Measurements from ENCODE around the gene FEZF2.

Gene FEZF2

GRCh38 chr3:62392626-62393292 lies 19.4 kb upstream of the FEZF2 start:
- Histone ChIP-seq H3K4me3 (ENCODE audit: low read length in 2 of 2) (no peak overlapping the region), H3K27me3 (ENCODE audit: control insufficient read depth in 1 of 2, insufficient read depth in 2 of 2, low read length in 2 of 2) (no peaks in the 10 kb centered on the region), H3K27ac (ENCODE audit: low read length) (no peak overlapping the region), H3K9me3 (ENCODE audit: control insufficient read depth in 2 of 2, low read length in 2 of 2) (peaks cover 0 to 6% of the 10 kb centered on the region in 2 donors), H3K9ac (ENCODE audit: low read length in 2 of 2) (no peak overlapping the region), H3K4me1 (ENCODE audit: control insufficient read depth, insufficient read depth, low read length) (no peaks in the 10 kb centered on the region), H3K36me3 (ENCODE audit: control insufficient read depth in 2 of 2, insufficient read depth in 2 of 2, low read length in 2 of 2) (no peaks in the 10 kb centered on the region)

DNA sequence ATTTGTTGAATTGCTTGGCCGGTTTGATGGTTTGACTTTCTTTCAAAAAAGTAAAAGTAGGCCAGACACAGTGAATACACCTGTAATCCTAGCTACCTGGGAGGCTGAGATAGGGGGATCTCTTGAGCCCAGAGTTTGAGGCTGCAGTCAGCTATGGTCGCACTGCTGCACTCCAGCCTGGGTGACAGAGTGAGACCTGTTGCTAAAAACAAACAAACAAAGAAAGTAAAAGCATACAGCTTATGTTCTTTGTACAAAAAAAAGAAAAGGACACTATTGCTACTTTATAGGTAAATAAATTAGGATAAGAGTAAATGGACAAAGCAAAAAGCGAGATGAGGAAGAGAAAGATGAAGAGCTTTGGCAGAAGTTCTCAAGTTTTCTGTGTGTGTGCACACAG lies 13.9 kb upstream of the FEZF2 start:
- Histone ChIP-seq H3K27ac (ENCODE audit: low read length) (no peak overlapping the region), H3K9me3 (ENCODE audit: control insufficient read depth in 2 of 2, low read length in 2 of 2) (peaks cover 0 to 6% of the 10 kb centered on the region in 2 donors), H3K4me1 (ENCODE audit: control insufficient read depth, insufficient read depth, low read length) (no peaks in the 10 kb centered on the region), H3K36me3 (ENCODE audit: control insufficient read depth in 2 of 2, insufficient read depth in 2 of 2, low read length in 2 of 2) (no peaks in the 10 kb centered on the region), H3K9ac (ENCODE audit: low read length in 2 of 2) (no peak overlapping the region), H3K27me3 (ENCODE audit: control insufficient read depth in 1 of 2, insufficient read depth in 2 of 2, low read length in 2 of 2) (peaks cover 0 to 2% of the 10 kb centered on the region in 2 donors), H3K4me3 (ENCODE audit: low read length in 2 of 2) (no peak overlapping the region)

DNA sequence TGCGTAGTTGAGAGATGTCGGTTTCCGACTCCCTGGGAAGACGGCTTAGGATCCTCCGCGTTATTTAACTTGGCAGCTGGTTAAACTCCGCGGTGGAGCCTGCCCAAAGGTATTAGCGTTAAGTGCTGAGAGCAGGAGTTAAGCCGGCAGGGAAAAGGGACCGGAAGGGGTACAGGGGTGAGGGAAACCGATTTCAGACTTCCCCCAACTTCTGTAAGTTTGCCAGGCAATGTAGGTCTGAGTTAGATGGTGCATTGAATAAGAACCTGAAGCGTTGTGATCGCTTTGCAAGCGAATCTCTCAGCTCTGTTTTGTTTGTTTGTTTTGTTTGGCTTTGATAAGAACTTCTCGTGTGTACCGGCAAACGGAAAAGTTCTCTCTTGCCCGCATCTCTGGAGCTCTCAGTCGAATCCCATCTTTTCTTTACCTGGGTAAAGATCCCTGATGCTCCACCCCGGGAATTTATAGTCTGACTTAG lies 6.0 kb upstream of the FEZF2 start:
- Histone ChIP-seq H3K36me3 (ENCODE audit: control insufficient read depth in 2 of 2, insufficient read depth in 2 of 2, low read length in 2 of 2) (no peaks in the 10 kb centered on the region), H3K9me3 (ENCODE audit: control insufficient read depth in 2 of 2, low read length in 2 of 2) (no peaks in the 10 kb centered on the region), H3K27ac (ENCODE audit: low read length) (no peak overlapping the region), H3K27me3 (ENCODE audit: control insufficient read depth in 1 of 2, insufficient read depth in 2 of 2, low read length in 2 of 2) (peaks cover 49 to 60% of the 10 kb centered on the region in 2 donors), H3K9ac (ENCODE audit: low read length in 2 of 2) (no peak overlapping the region), H3K4me3 (ENCODE audit: low read length in 2 of 2) (no peak overlapping the region), H3K4me1 (ENCODE audit: control insufficient read depth, insufficient read depth, low read length) (peaks cover 9% of the 10 kb centered on the region)

DNA sequence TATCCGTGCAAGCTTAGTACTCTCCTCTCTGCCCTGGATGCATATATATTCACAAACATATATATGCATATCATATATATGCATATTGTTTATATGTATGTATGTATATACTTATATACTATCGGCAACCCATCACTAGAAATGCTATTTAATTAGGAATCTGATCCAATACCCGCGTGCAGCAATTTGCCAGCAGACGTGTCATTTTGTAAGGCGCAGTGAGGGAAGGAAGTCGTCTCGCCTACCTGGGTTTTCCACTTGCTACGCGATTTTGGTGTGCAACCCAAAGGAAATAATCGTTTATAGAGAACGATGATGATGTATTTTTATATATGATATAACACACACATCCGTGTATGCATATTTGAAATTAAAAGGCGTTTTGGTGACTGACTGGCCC lies 5.6 kb upstream of the FEZF2 start:
- H3K4me1 ChIP-seq (ENCODE audit: control insufficient read depth, insufficient read depth, low read length), result peaks cover 10% of the 10 kb centered on the region
- no peak overlapping the region for H3K9ac ChIP-seq (ENCODE audit: low read length in 2 of 2)
- H3K36me3 ChIP-seq (ENCODE audit: control insufficient read depth in 2 of 2, insufficient read depth in 2 of 2, low read length in 2 of 2), result no peaks in the 10 kb centered on the region
- H3K9me3 ChIP-seq (ENCODE audit: control insufficient read depth in 2 of 2, low read length in 2 of 2), result no peaks in the 10 kb centered on the region
- peaks cover 53 to 63% of the 10 kb centered on the region in 2 donors for H3K27me3 ChIP-seq (ENCODE audit: control insufficient read depth in 1 of 2, insufficient read depth in 2 of 2, low read length in 2 of 2)
- no peak overlapping the region for H3K27ac ChIP-seq (ENCODE audit: low read length)
- H3K4me3 ChIP-seq (ENCODE audit: low read length in 2 of 2), result no peak overlapping the region

GRCh38 chr3:62378311-62378789 lies 5.0 kb upstream of the FEZF2 start:
- Histone ChIP-seq H3K27me3 (ENCODE audit: control insufficient read depth in 1 of 2, insufficient read depth in 2 of 2, low read length in 2 of 2) (peaks cover 54 to 69% of the 10 kb centered on the region in 2 donors), H3K9me3 (ENCODE audit: control insufficient read depth in 2 of 2, low read length in 2 of 2) (no peaks in the 10 kb centered on the region), H3K9ac (ENCODE audit: low read length in 2 of 2) (no peak overlapping the region), H3K36me3 (ENCODE audit: control insufficient read depth in 2 of 2, insufficient read depth in 2 of 2, low read length in 2 of 2) (no peaks in the 10 kb centered on the region), H3K4me1 (ENCODE audit: control insufficient read depth, insufficient read depth, low read length) (peaks cover 14% of the 10 kb centered on the region), H3K27ac (ENCODE audit: low read length) (no peak overlapping the region), H3K4me3 (ENCODE audit: low read length in 2 of 2) (peak overlapping the region in 1 of 2 donors; percentile 22)

DNA sequence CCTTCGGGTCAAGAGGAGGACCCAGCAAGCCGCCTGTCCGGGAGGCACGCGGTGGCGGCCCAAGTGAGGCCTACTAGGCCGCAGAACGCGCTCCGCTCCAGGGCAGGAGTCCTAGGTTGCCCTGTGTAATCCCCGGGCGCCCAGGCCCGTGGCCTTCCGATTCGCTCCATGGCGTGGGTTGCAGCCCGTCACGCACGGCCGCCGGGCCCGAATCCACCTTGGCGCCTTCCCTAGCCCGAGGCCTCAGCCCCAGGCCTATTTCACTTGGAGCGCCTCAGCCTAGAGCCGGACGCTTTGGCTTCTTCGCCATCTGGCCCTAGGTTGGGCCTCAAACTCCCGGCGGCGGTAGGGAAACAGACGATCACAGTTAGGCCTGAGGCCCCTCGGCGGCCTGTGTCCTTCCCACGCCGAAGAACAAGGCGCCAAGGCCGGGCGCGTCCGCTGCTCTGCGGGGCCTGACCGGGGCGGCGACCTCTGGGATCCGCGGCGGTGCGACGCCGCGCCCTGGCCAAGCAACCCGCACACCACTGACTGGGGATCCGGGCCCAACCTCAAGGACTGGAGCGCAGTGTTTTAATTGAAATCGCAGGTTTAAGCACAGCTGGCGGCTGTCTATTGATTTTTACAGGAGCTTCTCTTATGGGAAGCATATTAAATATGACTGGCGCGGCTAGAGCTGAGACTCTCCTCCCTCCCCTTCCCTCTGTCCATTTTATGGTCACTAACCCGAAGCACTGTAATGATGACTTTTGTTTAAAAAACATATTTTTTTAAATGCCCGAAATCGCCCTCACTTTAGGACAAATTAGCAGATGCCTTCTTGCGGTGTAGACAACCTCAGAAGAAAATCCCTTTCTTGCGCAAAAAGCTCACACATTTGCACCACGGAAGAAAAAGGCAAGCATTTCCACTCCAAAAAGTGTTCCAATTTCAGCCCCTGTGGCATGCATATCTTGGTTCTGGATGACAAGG lies 3.8 kb upstream of the FEZF2 start:
- Histone ChIP-seq H3K9me3 (ENCODE audit: control insufficient read depth in 2 of 2, low read length in 2 of 2) (no peaks in the 10 kb centered on the region), H3K27me3 (ENCODE audit: control insufficient read depth in 1 of 2, insufficient read depth in 2 of 2, low read length in 2 of 2) (peaks cover 55 to 80% of the 10 kb centered on the region in 2 donors), H3K27ac (ENCODE audit: low read length) (no peak overlapping the region), H3K4me3 (ENCODE audit: low read length in 2 of 2) (no peak overlapping the region), H3K36me3 (ENCODE audit: control insufficient read depth in 2 of 2, insufficient read depth in 2 of 2, low read length in 2 of 2) (no peaks in the 10 kb centered on the region), H3K9ac (ENCODE audit: low read length in 2 of 2) (no peak overlapping the region), H3K4me1 (ENCODE audit: control insufficient read depth, insufficient read depth, low read length) (peaks cover 18% of the 10 kb centered on the region)

DNA sequence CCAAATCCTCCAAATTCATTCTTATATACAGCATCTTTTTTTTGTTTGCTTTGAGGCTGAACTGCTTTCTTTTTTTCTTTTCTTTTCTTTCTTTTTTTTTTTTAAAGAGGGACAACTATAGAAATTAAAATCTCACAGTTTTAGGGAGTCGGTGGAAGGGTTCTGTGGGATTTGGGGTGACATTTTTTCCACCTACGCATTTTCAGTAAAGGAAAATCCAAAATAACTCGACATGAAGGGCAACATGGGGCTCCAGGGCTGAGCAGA lies 3.0 kb upstream of the FEZF2 start:
- no peak overlapping the region for H3K27ac ChIP-seq (ENCODE audit: low read length)
- peaks cover 22% of the 10 kb centered on the region for H3K4me1 ChIP-seq (ENCODE audit: control insufficient read depth, insufficient read depth, low read length)
- no peak overlapping the region for H3K9ac ChIP-seq (ENCODE audit: low read length in 2 of 2)
- H3K27me3 ChIP-seq (ENCODE audit: control insufficient read depth in 1 of 2, insufficient read depth in 2 of 2, low read length in 2 of 2), result peaks cover 63 to 85% of the 10 kb centered on the region in 2 donors
- H3K4me3 ChIP-seq (ENCODE audit: low read length in 2 of 2), result no peak overlapping the region
- H3K9me3 ChIP-seq (ENCODE audit: control insufficient read depth in 2 of 2, low read length in 2 of 2), result no peaks in the 10 kb centered on the region
- H3K36me3 ChIP-seq (ENCODE audit: control insufficient read depth in 2 of 2, insufficient read depth in 2 of 2, low read length in 2 of 2), result no peaks in the 10 kb centered on the region

GRCh38 chr3:62375655-62376453 lies 2.5 kb upstream of the FEZF2 start:
- H3K36me3 ChIP-seq (ENCODE audit: control insufficient read depth in 2 of 2, insufficient read depth in 2 of 2, low read length in 2 of 2), result no peaks in the 10 kb centered on the region

GRCh38 chr3:62374341-62375218 lies 1.2 kb upstream of the FEZF2 start:
- H3K27me3 ChIP-seq (ENCODE audit: control insufficient read depth in 1 of 2, insufficient read depth in 2 of 2, low read length in 2 of 2), result peaks cover 72 to 90% of the 10 kb centered on the region in 2 donors
- peak overlapping the region; percentile 36 to 59 for H3K4me3 ChIP-seq (ENCODE audit: low read length in 2 of 2)
- H3K27ac ChIP-seq (ENCODE audit: low read length), result no peak overlapping the region
- H3K4me1 ChIP-seq (ENCODE audit: control insufficient read depth, insufficient read depth, low read length), result peaks cover 32% of the 10 kb centered on the region
- no peak overlapping the region for H3K9ac ChIP-seq (ENCODE audit: low read length in 2 of 2)
- no peaks in the 10 kb centered on the region for H3K9me3 ChIP-seq (ENCODE audit: control insufficient read depth in 2 of 2, low read length in 2 of 2)
- H3K36me3 ChIP-seq (ENCODE audit: control insufficient read depth in 2 of 2, insufficient read depth in 2 of 2, low read length in 2 of 2), result no peaks in the 10 kb centered on the region

More at GRCh38 chr3:62375655-62376453, 2.5 kb upstream of the FEZF2 start:
- no peak overlapping the region for H3K9ac ChIP-seq (ENCODE audit: low read length in 2 of 2)
- H3K27me3 ChIP-seq (ENCODE audit: control insufficient read depth in 1 of 2, insufficient read depth in 2 of 2, low read length in 2 of 2), result peaks cover 64 to 88% of the 10 kb centered on the region in 2 donors
- peaks cover 28% of the 10 kb centered on the region for H3K4me1 ChIP-seq (ENCODE audit: control insufficient read depth, insufficient read depth, low read length)
- no peaks in the 10 kb centered on the region for H3K9me3 ChIP-seq (ENCODE audit: control insufficient read depth in 2 of 2, low read length in 2 of 2)
- no peak overlapping the region for H3K27ac ChIP-seq (ENCODE audit: low read length)
- H3K4me3 ChIP-seq (ENCODE audit: low read length in 2 of 2), result no peak overlapping the region

All from stomach smooth muscle (tissue), 2 donors.